Smooth muscle cell (in vitro differentiated cells): ENCODE measurements around the gene ABCD1. TPM values are rescaled to one million over a fixed set of nuclear protein-coding genes. Genes with fewer than 3 reads are reported as not detected.

Experiments
- DNase-seq: peaks from one replicate; lab custom pipeline; 2025; ENCODE audit not compliant: unreplicated experiment; lab: John Stamatoyannopoulos, UW
- H2AFZ ChIP-seq: fragments of 200-600 bp; sonication (generic); 2 replicates; pipeline ENCODE4 v1.6.0; 2016; ENCODE audit warnings: antibody characterized with exemption, low read depth, mild to moderate bottlenecking
- H3F3A ChIP-seq: fragments of 200-600 bp; sonication (generic); 2 replicates; pipeline ENCODE4 v1.6.0; 2017; ENCODE audit warnings: antibody characterized with exemption, low read depth
- H3K27ac ChIP-seq: fragments of 200-600 bp; sonication (generic); 2 replicates; pipeline ENCODE4 v1.5.1; 2016; ENCODE audit warnings: low read depth, mild to moderate bottlenecking
- H3K27me3 ChIP-seq: fragments of 200-600 bp; sonication (generic); 2 replicates; pipeline ENCODE4 v1.6.1; 2016; ENCODE audit warnings: low read depth, mild to moderate bottlenecking
- H3K36me3 ChIP-seq: fragments of 200-600 bp; sonication (generic); 2 replicates; pipeline ENCODE4 v1.5.1; 2016; ENCODE audit warnings: low read depth
- H3K4me1 ChIP-seq: fragments of 200-600 bp; sonication (generic); 2 replicates; pipeline ENCODE4 v1.5.1; 2016; ENCODE audit warnings: low read depth
- H3K4me2 ChIP-seq: fragments of 200-600 bp; sonication (generic); 2 replicates; pipeline ENCODE4 v1.6.0; 2016; ENCODE audit warnings: mild to moderate bottlenecking
- H3K4me3 ChIP-seq: fragments of 200-600 bp; sonication (generic); 2 replicates; pipeline ENCODE4 v1.5.1; 2016; ENCODE audit warnings: mild to moderate bottlenecking
- H3K79me2 ChIP-seq: fragments of 200-600 bp; sonication (generic); 2 replicates; pipeline ENCODE4 v1.6.0; 2016; ENCODE audit warnings: low read depth, mild to moderate bottlenecking
- H3K9ac ChIP-seq: fragments of 200-600 bp; sonication (generic); 2 replicates; pipeline ENCODE4 v1.6.0; 2016; ENCODE audit warnings: low read depth
- H3K9me3 ChIP-seq: fragments of 200-600 bp; sonication (generic); replicated peaks from 2 replicates; pipeline ENCODE4 v1.5.1; 2016; ENCODE audit warnings: low read depth
- H4K20me1 ChIP-seq: fragments of 200-600 bp; sonication (generic); 2 replicates; pipeline ENCODE4 v1.6.0; 2016; ENCODE audit warnings: low read depth
- CTCF ChIP-seq: fragments of 200-600 bp; sonication (generic); IDR thresholded peaks from 2 replicates; pipeline ENCODE4 v1.5.1; 2017; ENCODE audit warnings: borderline replicate concordance, mild to moderate bottlenecking, antibody characterized with exemption; ENCODE audit not compliant: insufficient read depth, poor library complexity, severe bottlenecking
- WGBS: methylation state at CpG from one replicate; pipeline ENCODE4 v1.1.7; 2016; ENCODE audit warnings: low lambda C conversion rate; 5-methylcytosine and 5-hydroxymethylcytosine counted together
- polyA plus RNA-seq: library from polyadenylated mRNA; unstranded; fragments of >200 nt; fragmentation: Nextera tagmentation; extraction: Ambion mirVana; gene quantifications from 2 replicates; pipeline ENCODE4 v1.2.1, GENCODE V29; 2016
- total RNA-seq: library from RNA; depleted of rRNA; stranded (reverse); fragments of >200 nt; gene quantifications from 2 replicates; pipeline ENCODE4 v1.2.3, GENCODE V29; 2014

The ABCD1 gene
- total and polyA plus RNA-seq, 2 experiments from 2014 or later = 6.2 to 10.9 TPM

DNA sequence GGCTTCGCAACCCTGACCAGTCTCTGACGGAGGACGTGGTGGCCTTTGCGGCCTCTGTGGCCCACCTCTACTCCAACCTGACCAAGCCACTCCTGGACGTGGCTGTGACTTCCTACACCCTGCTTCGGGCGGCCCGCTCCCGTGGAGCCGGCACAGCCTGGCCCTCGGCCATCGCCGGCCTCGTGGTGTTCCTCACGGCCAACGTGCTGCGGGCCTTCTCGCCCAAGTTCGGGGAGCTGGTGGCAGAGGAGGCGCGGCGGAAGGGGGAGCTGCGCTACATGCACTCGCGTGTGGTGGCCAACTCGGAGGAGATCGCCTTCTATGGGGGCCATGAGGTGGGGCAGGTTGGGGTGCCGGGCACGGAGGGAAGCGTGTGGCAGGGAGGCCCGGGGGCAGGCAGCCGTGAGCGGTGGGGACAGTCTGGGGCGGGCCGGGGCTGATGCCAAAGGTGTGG lies 1.2 kb downstream of the ABCD1 start:
- no peak overlapping the region for H2AFZ ChIP-seq
- 88% methylated on average over 29 of the region's 35 CpGs for WGBS
- H3K4me2 ChIP-seq = peak overlapping the region; percentile 86

GRCh38 chrX:153726286-153727122 lies 1.8 kb downstream of the ABCD1 start:
- peak overlapping the region; percentile 63 for H3K27ac ChIP-seq
- DNase-seq = no peak
- no peak for TF ChIP-seq CTCF

More for the DNA sequence above, 1.2 kb downstream of the ABCD1 start:
- Histone ChIP-seq H3K9me3 (no peaks in the 10 kb centered on the region), H3K79me2 (peaks cover 29% of the 10 kb centered on the region), H3K4me3 (peak overlapping the region; percentile 26), H4K20me1 (peaks cover 18% of the 10 kb centered on the region), H3K9ac (no peak overlapping the region), H3K27ac (peak overlapping the region; percentile 63), H3F3A (no peaks in the 10 kb centered on the region), H3K4me1 (peaks cover 12% of the 10 kb centered on the region), H3K27me3 (no peaks in the 10 kb centered on the region), H3K36me3 (no peaks in the 10 kb centered on the region)
- DNase-seq = no peak
- no peak for TF ChIP-seq CTCF

GRCh38 chrX:153727123-153727931 lies 2.7 kb downstream of the ABCD1 start:
- WGBS = 64% methylated on average over 23 of the region's 23 CpGs
- no peak overlapping the region for H3K9ac ChIP-seq
- DNase-seq = no peak
- no peak for TF ChIP-seq CTCF
- no peaks in the 10 kb centered on the region for H3K9me3 ChIP-seq
- peak overlapping the region; percentile 26 for H3K4me3 ChIP-seq
- H3K79me2 ChIP-seq = peaks cover 16% of the 10 kb centered on the region
- no peaks in the 10 kb centered on the region for H3F3A ChIP-seq
- H3K4me1 ChIP-seq = peaks cover 9% of the 10 kb centered on the region
- H3K27me3 ChIP-seq = no peaks in the 10 kb centered on the region
- peaks cover 11% of the 10 kb centered on the region for H4K20me1 ChIP-seq
- H3K4me2 ChIP-seq = peak overlapping the region; percentile 86
- no peaks in the 10 kb centered on the region for H3K36me3 ChIP-seq
- no peak overlapping the region for H2AFZ ChIP-seq
- H3K27ac ChIP-seq = peak overlapping the region; percentile 63

More at GRCh38 chrX:153726286-153727122, 1.8 kb downstream of the ABCD1 start:
- Histone ChIP-seq H3K4me3 (peak overlapping the region; percentile 26), H2AFZ (no peak overlapping the region), H3K4me2 (peak overlapping the region; percentile 86), H3K27me3 (no peaks in the 10 kb centered on the region), H3K9ac (no peak overlapping the region), H3K79me2 (peaks cover 24% of the 10 kb centered on the region), H3K9me3 (no peaks in the 10 kb centered on the region), H3K36me3 (no peaks in the 10 kb centered on the region), H4K20me1 (peaks cover 18% of the 10 kb centered on the region), H3F3A (no peaks in the 10 kb centered on the region), H3K4me1 (peaks cover 12% of the 10 kb centered on the region)
- 52% methylated on average over 35 of the region's 35 CpGs for WGBS
